HG03520 (cell line): ENCODE measurements around the gene PTDSS2.
"Not testable (repeated sequence)": the region's sequence is repeated elsewhere in the genome, so short reads cannot be mapped to it uniquely, and the experiment has no call there.

Source experiments
- ATAC-seq: cut with Tn5 transposase; IDR thresholded peaks from one replicate; pipeline ENCODE4 v1.9.1; 2021; ENCODE audit warnings: mild to moderate bottlenecking, moderate library complexity; ENCODE audit not compliant: unreplicated experiment

PTDSS2 gene

DNA sequence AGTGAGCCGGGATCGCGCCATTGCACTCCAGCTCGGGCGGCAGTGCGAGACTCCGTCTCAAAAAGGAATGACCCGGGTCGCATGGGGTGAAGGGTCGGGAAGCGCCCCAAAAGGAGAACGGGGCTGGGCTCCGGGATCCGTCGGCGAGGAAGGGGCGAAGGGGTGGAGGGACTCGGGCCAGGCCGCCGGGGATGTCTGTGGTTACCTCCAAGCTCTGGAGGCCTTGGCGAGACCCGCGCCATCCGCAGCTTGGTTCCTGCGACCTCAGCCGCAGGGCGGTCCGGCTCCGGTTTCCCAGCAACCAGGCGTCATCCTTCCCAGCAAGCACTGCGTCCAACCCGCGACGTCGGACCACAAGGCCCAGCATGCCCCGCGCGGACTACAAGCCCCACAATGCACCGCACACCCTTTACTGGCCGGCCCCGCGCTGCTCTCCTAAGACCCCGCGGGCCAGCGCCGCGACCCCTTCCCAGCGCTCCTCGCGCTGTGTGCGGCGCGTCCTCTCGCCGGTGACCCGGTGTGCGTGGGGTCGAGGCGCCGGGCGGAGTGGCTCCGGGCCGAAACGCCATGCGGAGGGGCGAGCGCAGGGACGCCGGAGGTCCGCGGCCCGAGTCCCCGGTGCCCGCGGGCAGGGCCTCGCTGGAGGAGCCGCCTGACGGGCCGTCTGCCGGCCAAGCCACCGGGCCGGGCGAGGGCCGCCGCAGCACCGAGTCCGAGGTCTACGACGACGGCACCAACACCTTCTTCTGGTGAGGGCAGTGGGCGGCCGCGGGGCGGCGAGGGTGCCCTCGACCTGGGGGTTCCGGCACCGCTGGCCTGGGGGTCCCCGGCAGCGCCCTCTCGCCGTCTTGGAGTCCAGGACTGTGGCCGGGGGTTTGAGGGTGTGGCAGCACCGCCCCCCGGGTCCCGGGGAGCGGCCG, at the start of gene PTDSS2:
Gene PTDSS2, plus strand, starts transcription at position 391 of the 920 bp plus-strand sequence. Its CDS starts 177 bp downstream, at position 568.
- ATAC-seq, result peak; percentile 65

DNA sequence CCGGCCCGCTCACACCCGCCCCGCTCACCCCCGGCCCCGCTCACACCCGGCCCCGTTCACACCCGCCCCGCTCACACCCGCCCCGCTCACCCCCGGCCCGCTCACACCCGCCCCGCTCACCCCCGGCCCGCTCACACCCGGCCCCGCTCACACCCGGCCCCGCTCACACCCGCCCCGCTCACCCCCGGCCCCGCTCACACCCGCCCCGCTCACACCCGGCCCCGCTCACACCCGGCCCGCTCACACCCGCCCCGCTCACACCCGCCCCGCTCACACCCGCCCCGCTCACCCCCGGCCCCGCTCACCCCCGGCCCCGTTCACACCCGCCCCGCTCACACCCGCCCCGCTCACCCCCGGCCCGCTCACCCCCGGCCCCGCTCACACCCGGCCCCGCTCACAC, 48.9 kb upstream of the PTDSS2 start:
- ATAC-seq, result not testable (repeated sequence)

- no peak for ATAC-seq
Measured at GRCh38 chr11:403021-403760, 46.9 kb upstream of the PTDSS2 start.

- ATAC-seq, result no peak
Measured at GRCh38 chr11:403761-404431, 46.2 kb upstream of the PTDSS2 start.

DNA sequence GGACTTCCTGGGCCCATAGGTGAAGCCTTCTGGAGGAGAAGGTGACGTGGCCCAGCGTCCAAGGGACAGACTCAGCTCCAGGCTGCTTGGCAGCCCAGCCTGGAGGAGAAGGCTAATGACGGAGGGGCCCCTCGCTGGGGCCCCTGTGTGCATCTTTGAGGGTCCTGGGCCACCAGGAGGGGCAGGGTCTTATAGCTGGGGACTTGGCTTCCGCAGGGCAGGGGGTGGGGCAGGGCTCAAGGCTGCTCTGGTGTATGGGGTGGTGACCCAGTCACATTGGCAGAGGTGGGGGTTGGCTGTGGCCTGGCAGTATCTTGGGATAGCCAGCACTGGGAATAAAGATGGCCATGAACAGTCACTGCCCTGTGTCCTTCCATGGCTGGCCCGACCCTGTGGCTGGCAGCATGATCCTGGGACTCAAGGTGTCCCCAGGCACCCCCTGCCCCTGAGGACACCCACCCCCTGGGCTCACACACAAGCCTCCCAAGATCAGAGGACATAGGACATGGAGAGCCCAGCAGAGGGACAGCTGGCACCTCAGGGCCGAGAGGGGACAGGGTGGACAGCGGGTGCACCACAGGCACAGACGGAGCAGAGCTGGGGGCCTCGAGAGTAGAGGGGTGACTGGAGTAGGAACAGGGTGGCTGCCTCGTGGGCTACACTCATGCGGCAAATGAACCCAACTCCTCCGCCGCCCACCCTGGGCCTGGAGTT, 45.4 kb upstream of the PTDSS2 start:
- no peak for ATAC-seq

- ATAC-seq, result no peak
Measured at GRCh38 chr11:405323-405953, 44.6 kb upstream of the PTDSS2 start.

DNA sequence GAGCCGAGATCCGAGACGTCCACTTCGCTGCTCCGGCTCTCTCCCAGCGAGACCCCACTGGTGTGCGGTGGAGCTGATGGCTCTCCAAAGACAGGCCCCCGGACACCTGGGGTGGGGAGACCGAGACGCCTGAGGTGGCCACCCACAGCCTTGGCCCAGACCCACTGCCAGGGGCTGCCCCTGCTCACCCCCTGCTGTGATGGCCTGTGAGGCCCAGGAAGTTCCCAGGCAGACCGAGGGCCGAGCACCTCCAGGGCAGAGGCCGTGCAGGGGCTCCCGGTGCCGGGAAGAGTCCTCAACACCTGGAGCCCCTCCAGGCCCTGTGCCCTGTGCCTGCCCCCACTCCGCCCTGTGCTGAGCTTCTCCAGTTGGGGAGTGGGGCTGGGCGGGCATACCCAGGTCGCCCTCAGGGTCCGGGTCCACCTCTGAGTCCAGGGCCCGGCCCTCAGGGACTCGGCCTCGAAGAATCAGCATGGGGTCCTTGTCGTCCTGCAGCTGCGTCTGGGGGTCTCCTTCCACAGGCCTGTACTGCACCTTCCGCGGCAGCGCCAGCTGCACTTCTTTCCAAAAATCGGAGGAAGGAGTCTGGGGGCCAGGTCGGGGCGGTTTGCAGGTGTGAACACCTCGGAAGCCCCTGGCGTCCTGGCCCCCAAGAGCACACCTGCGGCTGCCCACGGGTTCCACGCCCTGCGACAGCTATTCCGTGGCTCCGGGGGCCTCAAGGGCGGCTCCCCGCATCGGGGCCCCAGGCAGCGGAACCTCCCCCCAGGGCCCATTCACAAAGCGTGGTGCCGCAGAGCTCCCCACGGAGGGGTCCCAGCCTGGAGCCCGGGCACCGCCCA, 43.9 kb upstream of the PTDSS2 start:
- no peak for ATAC-seq

DNA sequence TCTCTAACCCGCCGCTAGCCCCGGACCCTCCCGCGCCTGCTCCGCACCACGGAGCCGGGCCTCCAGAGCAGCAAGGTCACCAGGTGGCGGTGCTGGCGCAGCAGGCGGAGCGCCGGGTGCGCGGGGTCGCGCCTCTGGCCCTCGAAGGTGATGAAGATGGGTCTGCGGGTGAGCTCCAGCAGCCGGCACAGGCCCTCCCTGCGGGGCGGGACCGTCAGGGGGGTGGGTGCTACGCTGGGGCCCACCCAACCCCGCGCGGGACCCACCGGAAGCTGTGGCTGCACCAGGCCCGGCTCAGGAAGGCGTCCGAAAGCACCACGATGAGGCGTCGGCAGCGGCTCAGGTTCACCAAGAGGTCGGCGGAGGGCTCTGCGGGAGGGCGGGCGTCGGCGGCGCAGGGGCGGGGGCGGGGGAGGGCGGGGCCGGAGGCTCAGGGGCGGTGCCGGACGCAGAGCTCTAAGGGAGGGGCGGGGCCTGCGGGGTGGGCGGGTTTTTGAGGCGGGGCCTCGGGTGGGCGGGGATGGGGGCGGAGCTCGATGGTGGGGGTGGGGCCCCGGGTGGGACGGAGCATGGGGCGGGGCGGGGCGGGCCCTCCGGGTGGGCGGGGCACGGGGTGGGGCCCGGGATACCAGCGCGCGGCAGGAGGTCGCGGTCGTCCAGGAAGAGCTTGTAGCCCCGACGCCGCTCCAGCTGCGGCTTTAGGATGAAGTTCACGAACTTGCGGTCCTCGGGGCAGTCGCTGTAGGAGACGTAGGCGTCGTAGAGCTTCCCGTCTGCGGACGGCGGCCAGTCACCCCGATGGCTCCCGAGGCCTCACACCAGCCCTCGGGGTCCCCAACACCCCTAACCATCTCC, 43.1 kb upstream of the PTDSS2 start:
- ATAC-seq, result peak; percentile 63

DNA sequence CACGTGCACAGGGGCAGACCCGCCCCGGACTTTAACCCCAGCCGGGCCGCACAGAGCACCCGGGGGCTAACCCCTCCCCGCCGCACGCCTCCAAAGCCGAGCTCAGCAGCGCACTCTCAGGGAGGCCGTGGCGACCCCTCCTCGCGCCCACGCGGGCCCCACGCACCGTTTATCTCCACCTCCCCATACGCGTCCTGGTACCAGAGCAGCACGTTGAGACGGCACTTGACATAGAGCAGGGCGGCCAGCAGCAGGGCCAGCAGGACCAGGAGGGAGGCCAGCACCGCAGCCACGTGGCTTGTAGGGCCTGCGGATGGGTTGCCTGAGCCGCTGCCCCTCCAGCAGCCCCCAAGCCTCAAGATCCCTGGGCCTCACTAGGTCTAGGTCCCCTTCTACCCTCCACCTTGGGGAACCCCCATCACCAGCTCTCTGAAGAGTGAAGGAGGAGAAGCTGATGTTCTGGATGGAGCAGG, 42.4 kb upstream of the PTDSS2 start:
- no peak for ATAC-seq

GRCh38 chr11:408154-409007, 41.7 kb upstream of the PTDSS2 start:
- no peak for ATAC-seq

DNA sequence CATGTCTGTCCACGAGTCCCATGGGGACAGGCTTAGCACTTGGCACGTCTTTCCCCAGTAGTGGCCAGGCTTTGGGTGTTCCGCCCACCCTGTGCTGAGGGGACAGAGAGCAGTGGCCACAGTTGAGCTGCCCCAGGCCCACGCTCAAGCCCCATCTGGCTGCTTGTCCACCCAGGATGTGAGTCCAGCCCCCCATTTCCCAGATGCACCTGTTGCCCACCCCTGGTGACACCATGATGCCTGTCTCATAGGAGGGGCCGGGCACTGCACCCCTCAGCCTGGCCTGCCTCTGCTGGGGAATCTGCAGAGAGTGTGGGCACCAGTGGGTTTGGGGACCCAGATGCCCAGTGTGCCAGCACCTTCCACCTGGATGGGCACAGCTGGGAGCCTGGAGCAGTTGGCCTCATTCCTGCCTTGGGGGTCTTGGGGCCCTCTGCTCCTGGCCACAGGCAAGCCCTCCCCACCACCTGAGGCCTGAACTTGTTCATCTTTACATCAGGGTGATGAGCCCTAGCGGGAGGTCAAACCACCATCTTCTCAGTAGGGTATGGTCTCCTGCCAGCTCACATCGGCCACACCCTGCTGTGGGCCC, 41.0 kb upstream of the PTDSS2 start:
- no peak for ATAC-seq

DNA sequence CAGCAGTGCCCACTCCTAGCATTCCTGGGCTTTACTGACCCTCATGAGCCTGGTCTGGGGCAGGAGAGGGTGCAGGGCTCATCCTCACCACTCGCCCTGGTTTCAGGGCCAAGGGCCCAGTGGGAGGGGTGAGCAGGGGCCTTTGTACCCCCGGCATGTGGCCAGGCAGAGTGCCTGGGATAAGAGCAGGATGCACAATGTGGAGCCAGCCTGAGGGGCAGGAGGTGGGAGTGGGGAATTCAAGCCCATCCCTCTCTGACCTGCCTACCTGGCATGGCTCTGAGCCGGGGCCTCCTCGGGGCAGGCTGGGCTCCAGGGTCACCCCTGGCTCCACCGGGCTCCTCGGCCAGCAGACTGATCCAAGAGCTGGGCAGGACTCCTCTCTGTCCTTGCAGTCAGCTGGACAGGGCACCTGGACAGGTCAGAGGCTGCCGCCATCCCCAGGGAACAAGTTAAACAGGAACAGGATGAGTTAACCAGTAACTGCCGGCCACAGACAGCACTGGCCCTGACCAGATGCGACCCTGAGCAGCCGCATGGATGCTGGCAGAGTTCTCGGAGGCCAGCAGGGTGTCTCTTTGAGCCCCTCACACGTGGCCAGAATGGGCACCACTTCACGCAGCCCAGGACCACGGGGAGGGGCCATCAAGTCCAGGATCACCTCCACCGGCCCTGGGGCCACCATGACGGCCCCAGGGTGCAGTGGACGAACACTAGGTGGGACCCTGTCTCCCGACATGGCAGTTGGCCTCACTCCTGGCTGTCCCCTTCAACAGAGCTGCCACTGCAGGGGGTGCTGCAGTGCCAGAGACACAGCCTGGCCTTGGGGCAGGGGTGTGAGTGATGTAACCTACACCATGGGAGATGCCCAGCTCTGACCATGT, 40.2 kb upstream of the PTDSS2 start:
- no peak for ATAC-seq

DNA sequence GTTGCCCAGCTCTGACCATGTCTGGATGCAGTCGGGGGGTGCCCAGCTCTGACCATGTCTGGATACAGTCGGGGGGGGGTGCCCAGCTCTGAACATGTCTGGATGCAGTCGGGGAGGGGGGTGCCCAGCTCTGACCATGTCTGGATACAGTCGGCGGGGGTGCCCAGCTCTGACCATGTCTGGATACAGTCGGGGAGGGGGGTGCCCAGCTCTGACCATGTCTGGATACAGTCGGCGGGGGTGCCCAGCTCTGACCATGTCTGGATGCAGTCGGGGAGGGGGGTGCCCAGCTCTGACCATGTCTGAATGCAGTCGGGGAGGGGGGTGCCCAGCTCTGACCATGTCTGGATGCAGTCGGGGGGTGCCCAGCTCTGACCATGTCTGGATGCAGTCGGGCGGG, 39.4 kb upstream of the PTDSS2 start:
- not testable (repeated sequence) for ATAC-seq

DNA sequence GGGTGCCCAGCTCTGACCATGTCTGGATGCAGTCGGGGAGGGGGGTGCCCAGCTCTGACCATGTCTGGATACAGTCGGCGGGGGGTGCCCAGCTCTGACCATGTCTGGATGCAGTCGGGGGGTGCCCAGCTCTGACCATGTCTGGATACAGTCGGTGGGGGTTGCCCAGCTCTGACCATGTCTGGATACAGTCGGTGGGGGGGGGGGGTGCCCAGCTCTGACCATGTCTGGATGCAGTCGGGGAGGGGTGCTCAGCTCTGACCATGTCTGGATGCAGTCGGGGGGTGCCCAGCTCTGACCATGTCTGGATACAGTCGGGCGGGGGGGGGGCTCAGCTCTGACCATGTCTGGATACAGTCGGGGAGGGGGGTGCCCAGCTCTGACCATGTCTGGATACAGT, 38.6 kb upstream of the PTDSS2 start:
- ATAC-seq, result not testable (repeated sequence)

DNA sequence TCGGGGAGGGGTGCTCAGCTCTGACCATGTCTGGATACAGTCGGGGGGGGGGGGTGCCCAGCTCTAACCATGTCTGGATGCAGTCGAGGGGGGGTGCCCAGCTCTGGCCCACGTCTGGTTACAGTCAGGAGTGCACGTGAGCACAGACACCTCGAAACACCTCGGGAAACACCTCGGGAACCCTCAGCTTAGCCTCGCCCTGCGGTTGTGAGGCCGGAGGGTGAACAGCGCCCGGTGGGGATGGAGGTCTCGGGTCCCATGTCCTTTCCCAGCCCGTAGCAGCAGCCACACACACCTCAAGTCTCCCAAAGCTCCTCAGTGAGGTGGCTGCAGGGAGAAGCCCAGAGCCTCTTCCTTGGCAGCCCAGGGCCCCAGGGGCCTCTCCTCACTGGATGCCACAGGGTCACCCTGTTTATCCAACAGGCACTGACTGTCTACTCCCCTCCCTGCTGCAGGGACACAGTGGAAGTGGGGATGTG, 37.4 kb upstream of the PTDSS2 start:
- no peak for ATAC-seq
